ENCODE measurements around the gene ZNF736. TPM values are rescaled to one million over a fixed set of nuclear protein-coding genes. Genes with fewer than 3 reads are reported as not detected.

The ZNF736 gene
- total RNA-seq, 1 donor from 2014 or later, result 12.2 TPM

GRCh38 chr7:64359543-64359942 is 45.8 kb downstream of the ZNF736 start:
- no peak overlapping the region for H3K4me3 ChIP-seq (ENCODE audit: low read depth, low read length)
- DNase-seq (ENCODE audit: low read depth), result no peak
- no peak for TF ChIP-seq CTCF (conservative IDR thresholded peaks at IDR 0.05; ENCODE audit: low read depth, low read length)

- no peak overlapping the region for H3K4me3 ChIP-seq (ENCODE audit: low read depth, low read length)
- no peak for TF ChIP-seq CTCF (conservative IDR thresholded peaks at IDR 0.05; ENCODE audit: low read depth, low read length)
- DNase-seq (ENCODE audit: low read depth), result no peak
Measured at GRCh38 chr7:64371116-64371515, 57.4 kb downstream of the ZNF736 start.

- no peak for TF ChIP-seq CTCF (conservative IDR thresholded peaks at IDR 0.05; ENCODE audit: low read depth, low read length)
- no peak overlapping the region for H3K4me3 ChIP-seq (ENCODE audit: low read depth, low read length)
- DNase-seq (ENCODE audit: low read depth), result no peak
Measured at GRCh38 chr7:64373017-64373416, 59.3 kb downstream of the ZNF736 start.

- no peak for DNase-seq (ENCODE audit: low read depth)
- no peak overlapping the region for H3K4me3 ChIP-seq (ENCODE audit: low read depth, low read length)
- TF ChIP-seq CTCF (conservative IDR thresholded peaks at IDR 0.05; ENCODE audit: low read depth, low read length), result no peak
Measured at GRCh38 chr7:64400401-64400800, 86.6 kb downstream of the ZNF736 start.

Other genes starting within 250 kb of the ZNF736 start
- not detected in 2 replicates for gene ZNF735, start 106.8 kb upstream of the ZNF736 start, total RNA-seq
- gene ZNF679, start 85.5 kb upstream of the ZNF736 start, total RNA-seq, result not detected in 2 replicates
- 8.1 and 13.1 TPM in 2 replicates for gene ZNF680, start 249.1 kb downstream of the ZNF736 start, total RNA-seq